Suprapubic skin (tissue), 4 donors: ENCODE measurements around the gene RPS3A. TPM values are rescaled to one million over a fixed set of nuclear protein-coding genes. Genes with fewer than 3 reads are reported as not detected.

ENCODE experiments used
- DNase-seq, 2 donors: peaks; one replicate each; pipeline ENCODE4 v3.0.0-alpha.2; 2019; ENCODE audit warnings: low spot score in 2 of 2
- H3K27ac ChIP-seq: fragments of 200-600 bp; sonication (generic); one replicate; pipeline ENCODE4 v1.5.1; 2019
- H3K27me3 ChIP-seq: fragments of 200-600 bp; sonication (generic); one replicate; pipeline ENCODE4 v1.5.1; 2019
- H3K36me3 ChIP-seq: fragments of 200-600 bp; sonication (generic); one replicate; pipeline ENCODE4 v1.5.1; 2019
- H3K4me1 ChIP-seq: fragments of 200-600 bp; sonication (generic); one replicate; pipeline ENCODE4 v1.5.1; 2019
- H3K4me3 ChIP-seq: fragments of 200-600 bp; sonication (generic); one replicate; pipeline ENCODE4 v1.5.1; 2019; ENCODE audit warnings: mild to moderate bottlenecking
- H3K9me3 ChIP-seq: fragments of 200-600 bp; sonication (generic); one replicate; pipeline ENCODE4 v1.5.1; 2019
- EP300 ChIP-seq: sonication (generic); formaldehyde crosslinking; IDR thresholded peaks from one replicate; pipeline ENCODE4 v1.6.1; 2017; ENCODE audit warnings: antibody characterized with exemption
- POLR2A ChIP-seq, 2 donors: fragments of 450-650 bp; IDR thresholded peaks; one replicate each; pipeline ENCODE4 v1.6.1; 2017; ENCODE audit warnings: antibody characterized with exemption in 2 of 2, mild to moderate bottlenecking in 2 of 2, moderate library complexity in 2 of 2
- POLR2AphosphoS5 ChIP-seq, 3 donors: sonication (generic); formaldehyde crosslinking; IDR thresholded peaks; one replicate each; pipeline ENCODE4 v1.6.1; 2017; ENCODE audit warnings: antibody characterized with exemption in 3 of 3
- WGBS: methylation state at CpG from one replicate; pipeline ENCODE4 v1.1.5; 2018; 5-methylcytosine and 5-hydroxymethylcytosine counted together
- total RNA-seq, 4 donors: library from RNA; depleted of rRNA; stranded (reverse); fragments of >200 nt; gene quantifications; one replicate each; pipeline ENCODE4 v1.1.0, GENCODE V29; 2016
- TF ChIP-seq, protein P1 (sequence below), 2 donors: fragments of 200-600 bp in 1 of 2; fragments of 450-650 bp in 1 of 2; sonication (generic) in 1 of 2; IDR thresholded peaks; one replicate each; pipeline ENCODE4 v1.5.1; 2016 to 2019; ENCODE audit warnings: antibody characterized with exemption in 2 of 2, mild to moderate bottlenecking in 1 of 2, moderate library complexity in 1 of 2

Gene RPS3A
- total RNA-seq, 4 donors from 2014 or later = 1,929 to 3,582 (median 3,090) TPM

DNA sequence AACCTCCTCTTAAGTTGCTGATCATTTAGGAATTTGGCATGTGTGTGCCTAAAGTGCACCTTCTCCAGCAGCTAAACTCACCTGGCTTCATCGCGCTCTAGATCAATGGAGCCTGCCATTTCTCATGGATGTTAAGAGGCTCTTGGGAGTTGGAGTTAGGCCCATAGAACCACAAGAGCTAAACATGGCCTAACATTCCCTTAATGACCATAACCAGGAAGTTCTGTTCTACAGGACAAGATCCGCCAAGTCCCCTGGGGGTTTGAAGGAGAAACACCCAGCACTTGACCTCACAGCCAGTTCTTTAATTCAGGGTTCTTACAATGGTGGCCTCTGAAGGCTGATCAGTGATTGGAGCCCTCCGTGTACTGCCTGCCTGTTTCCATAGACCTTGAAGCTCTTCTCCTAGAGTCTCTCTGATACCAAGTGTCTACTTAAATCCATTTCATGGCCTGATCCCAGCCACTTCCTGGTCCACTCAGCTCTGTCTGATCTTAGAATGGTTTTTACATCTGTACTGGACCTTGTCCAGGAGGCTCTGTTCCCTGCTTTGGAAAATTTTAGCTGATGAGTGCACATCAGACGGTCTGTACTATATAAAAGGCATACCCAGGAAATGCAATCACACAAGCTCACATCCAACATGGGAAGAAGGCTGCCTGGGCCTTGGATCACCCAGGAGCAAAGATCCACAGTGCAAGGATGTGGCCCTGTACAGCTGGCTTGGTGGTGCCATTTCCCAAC, 45.1 kb downstream of the RPS3A start:
- Histone ChIP-seq H3K27me3 (no peaks in the 10 kb centered on the region), H3K36me3 (peaks cover 84% of the 10 kb centered on the region), H3K9me3 (no peaks in the 10 kb centered on the region), H3K4me3 (no peak overlapping the region), H3K27ac (no peak overlapping the region), H3K4me1 (no peaks in the 10 kb centered on the region)
- DNase-seq = no peak
- WGBS = 93% methylated on average over 5 of the region's 5 CpGs
- TF ChIP-seq POLR2A (IDR thresholded peaks at IDR 0.05) = no peak
- TF ChIP-seq POLR2AphosphoS5 (IDR thresholded peaks at IDR 0.05) = no peak
- TF ChIP-seq EP300 = no peak
- TF ChIP-seq, protein P1, sequence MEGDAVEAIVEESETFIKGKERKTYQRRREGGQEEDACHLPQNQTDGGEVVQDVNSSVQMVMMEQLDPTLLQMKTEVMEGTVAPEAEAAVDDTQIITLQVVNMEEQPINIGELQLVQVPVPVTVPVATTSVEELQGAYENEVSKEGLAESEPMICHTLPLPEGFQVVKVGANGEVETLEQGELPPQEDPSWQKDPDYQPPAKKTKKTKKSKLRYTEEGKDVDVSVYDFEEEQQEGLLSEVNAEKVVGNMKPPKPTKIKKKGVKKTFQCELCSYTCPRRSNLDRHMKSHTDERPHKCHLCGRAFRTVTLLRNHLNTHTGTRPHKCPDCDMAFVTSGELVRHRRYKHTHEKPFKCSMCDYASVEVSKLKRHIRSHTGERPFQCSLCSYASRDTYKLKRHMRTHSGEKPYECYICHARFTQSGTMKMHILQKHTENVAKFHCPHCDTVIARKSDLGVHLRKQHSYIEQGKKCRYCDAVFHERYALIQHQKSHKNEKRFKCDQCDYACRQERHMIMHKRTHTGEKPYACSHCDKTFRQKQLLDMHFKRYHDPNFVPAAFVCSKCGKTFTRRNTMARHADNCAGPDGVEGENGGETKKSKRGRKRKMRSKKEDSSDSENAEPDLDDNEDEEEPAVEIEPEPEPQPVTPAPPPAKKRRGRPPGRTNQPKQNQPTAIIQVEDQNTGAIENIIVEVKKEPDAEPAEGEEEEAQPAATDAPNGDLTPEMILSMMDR (IDR thresholded peaks at IDR 0.05) = no peak

DNA sequence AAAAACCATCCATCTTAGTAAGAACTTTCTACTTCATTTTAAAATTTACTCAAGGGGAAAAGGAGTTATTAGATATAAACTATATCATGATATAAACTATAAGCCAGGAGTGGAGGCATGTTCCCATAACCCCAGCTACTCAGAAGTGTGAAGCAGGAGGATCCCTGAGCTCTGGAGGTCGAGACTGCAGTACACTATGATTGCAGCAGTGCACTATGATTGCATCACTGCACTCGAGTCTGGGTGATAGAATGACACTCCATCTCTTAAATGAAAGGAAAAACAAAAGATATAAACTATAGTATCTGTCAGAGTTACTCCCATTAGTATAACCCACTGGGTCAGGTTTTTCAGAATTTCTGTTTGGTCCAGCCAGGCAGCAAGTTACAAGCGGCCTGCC, 47.6 kb downstream of the RPS3A start:
- Histone ChIP-seq H3K27me3 (no peaks in the 10 kb centered on the region), H3K36me3 (peaks cover 63% of the 10 kb centered on the region), H3K27ac (no peak overlapping the region), H3K4me1 (no peaks in the 10 kb centered on the region), H3K4me3 (no peak overlapping the region), H3K9me3 (no peaks in the 10 kb centered on the region)
- DNase-seq = no peak
- TF ChIP-seq POLR2A (IDR thresholded peaks at IDR 0.05) (no peak), POLR2AphosphoS5 (IDR thresholded peaks at IDR 0.05) (no peak), EP300 (no peak)
- TF ChIP-seq, protein P1 (IDR thresholded peaks at IDR 0.05) = no peak
- WGBS = 84% methylated on average over 3 of the region's 3 CpGs

DNA sequence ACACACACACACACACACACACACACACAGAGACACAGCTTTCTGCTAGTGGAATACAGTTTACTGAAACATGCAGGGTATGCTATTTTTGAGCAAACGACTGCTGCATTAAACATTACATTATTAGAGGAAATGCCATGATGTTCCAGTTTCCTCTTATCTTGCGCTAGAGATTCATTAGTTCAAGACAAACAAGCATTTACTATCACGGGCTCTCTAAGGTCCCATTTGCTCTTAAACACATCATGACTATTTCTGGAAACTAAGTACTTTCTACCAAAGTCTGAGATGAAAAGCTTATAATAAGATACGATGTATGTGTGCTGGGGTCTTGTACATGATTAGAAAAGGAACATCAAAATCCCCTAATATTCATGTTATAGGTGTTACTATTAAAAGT, 48.8 kb downstream of the RPS3A start:
- 92% methylated on average over 4 of the region's 4 CpGs for WGBS
- no peak overlapping the region for H3K27ac ChIP-seq
- TF ChIP-seq, protein P1 (IDR thresholded peaks at IDR 0.05) = no peak
- TF ChIP-seq EP300 (no peak), POLR2A (IDR thresholded peaks at IDR 0.05) (no peak), POLR2AphosphoS5 (IDR thresholded peaks at IDR 0.05) (no peak)
- H3K36me3 ChIP-seq = peaks cover 51% of the 10 kb centered on the region
- no peak overlapping the region for H3K4me3 ChIP-seq
- no peaks in the 10 kb centered on the region for H3K9me3 ChIP-seq
- no peak for DNase-seq
- H3K27me3 ChIP-seq = no peaks in the 10 kb centered on the region
- H3K4me1 ChIP-seq = no peaks in the 10 kb centered on the region

DNA sequence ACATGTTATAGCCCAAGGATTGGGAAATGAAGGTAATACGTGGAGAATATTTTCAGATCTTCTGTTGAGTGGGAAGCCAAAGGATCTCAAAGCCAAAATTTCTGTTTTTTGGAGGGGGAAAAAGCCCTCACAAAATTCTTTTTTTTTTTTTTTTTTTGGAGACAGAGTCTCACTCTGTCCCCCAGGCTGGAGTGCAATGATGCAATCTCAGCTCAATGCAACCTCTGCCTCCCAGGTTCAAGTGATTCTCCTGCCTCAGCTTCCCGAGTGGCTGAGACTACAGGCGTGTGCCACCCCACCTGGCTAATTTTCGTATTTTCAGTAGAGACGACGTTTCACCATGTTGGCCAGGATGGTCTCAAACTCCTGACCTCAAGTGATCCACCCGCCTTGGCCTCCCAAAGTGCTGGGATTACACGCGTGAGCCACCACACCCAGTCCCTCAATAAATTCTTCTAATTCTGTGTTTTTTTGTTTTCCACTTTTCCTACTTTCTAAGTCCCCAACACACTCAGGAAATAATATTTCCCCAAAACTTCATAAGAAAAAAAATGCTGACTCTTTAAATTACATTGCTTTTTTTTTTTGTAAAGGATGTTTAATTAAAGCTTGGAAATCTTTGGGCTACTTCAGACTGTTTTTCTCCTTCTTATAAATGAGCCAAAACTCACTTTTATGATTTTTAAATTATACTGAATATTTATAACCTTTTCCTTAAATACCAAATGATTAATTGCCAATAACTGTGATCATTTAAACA, 51.6 kb downstream of the RPS3A start:
- no peak overlapping the region for H3K27ac ChIP-seq
- no peaks in the 10 kb centered on the region for H3K9me3 ChIP-seq
- peaks cover 29% of the 10 kb centered on the region for H3K36me3 ChIP-seq
- TF ChIP-seq POLR2A (IDR thresholded peaks at IDR 0.05) (no peak), EP300 (no peak)
- no peaks in the 10 kb centered on the region for H3K27me3 ChIP-seq
- H3K4me3 ChIP-seq = no peak overlapping the region
- no peaks in the 10 kb centered on the region for H3K4me1 ChIP-seq
- DNase-seq = no peak
- 92% methylated on average over 9 of the region's 9 CpGs for WGBS

DNA sequence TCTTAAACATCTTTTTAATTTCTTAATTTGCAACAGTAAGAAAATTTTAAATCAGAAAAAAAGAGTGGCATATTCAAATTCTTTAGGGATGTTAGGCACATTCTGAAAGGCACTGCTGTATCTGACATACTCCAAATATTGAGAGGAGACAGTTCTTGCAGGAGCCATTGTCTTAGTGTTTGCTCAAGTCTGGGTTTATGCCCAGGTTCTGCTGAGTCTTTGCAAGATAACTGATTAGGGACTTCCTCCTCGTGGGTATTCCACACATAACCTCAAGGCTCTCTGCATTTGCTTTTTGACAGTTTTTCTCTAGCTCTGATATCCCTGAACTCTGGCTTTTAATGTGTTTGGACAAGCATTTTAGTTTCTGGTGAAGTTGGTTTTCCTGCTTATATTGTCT, 52.6 kb downstream of the RPS3A start:
- no peak for DNase-seq
- H3K27ac ChIP-seq = no peak overlapping the region
- H3K36me3 ChIP-seq = peaks cover 20% of the 10 kb centered on the region
- WGBS = 11% methylated on average over 1 of the region's 1 CpG
- H3K4me3 ChIP-seq = no peak overlapping the region
- TF ChIP-seq, protein P1 (IDR thresholded peaks at IDR 0.05) = no peak
- no peak for TF ChIP-seq POLR2AphosphoS5 (IDR thresholded peaks at IDR 0.05)
- TF ChIP-seq POLR2A (IDR thresholded peaks at IDR 0.05) = no peak
- TF ChIP-seq EP300 = no peak
- no peaks in the 10 kb centered on the region for H3K4me1 ChIP-seq
- no peaks in the 10 kb centered on the region for H3K27me3 ChIP-seq
- H3K9me3 ChIP-seq = no peaks in the 10 kb centered on the region
